Dedifferentiated amniotic fluid mesenchymal stem cell (primary cell): ENCODE data around the gene EIPR1.

Experiments used
- DNase-seq: peaks from one replicate; pipeline ENCODE4 v3.0.0-alpha.2; 2016; ENCODE audit errors: extremely low spot score

EIPR1 gene

DNA sequence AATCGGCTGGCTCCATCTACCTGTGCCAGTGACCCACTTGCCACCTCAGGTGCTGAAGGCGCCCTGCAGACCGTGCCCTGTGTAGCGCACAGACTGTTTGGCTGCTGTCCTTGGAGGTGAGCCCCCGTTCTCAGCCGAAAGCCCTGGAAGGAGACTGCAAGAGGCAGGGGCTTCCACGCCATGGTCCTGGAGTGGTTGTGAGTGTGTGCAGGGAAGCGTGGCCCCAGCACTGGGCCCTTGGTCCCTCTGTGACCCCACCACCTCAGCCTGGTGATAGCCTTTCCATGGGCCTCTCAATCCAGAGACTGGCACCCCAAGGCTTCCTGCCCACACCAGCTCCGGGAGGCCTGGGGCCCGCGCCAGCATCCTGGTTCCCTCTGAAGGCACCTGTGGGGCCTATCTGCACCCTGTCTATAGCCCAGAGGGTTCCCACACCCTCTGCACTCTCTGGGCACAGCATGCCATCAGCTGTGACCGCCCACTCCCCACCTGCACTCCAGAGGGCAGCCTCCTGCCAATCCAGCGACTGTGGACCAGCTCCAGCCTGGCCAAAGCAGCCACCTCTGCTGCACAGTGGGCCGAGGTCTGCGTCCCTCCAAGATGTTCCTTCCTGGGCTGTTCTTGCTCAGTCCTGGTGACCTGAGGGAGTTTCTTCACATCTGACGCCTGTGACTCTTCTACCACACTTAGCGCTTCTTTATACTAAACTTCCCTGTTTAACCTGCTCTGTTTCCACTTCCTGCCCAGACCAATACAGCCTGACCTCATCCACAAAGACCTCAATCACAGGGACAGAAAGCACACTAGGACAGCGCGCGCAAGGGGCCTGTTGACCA lies 109.5 kb downstream of the EIPR1 start:
- no peak for DNase-seq

DNA sequence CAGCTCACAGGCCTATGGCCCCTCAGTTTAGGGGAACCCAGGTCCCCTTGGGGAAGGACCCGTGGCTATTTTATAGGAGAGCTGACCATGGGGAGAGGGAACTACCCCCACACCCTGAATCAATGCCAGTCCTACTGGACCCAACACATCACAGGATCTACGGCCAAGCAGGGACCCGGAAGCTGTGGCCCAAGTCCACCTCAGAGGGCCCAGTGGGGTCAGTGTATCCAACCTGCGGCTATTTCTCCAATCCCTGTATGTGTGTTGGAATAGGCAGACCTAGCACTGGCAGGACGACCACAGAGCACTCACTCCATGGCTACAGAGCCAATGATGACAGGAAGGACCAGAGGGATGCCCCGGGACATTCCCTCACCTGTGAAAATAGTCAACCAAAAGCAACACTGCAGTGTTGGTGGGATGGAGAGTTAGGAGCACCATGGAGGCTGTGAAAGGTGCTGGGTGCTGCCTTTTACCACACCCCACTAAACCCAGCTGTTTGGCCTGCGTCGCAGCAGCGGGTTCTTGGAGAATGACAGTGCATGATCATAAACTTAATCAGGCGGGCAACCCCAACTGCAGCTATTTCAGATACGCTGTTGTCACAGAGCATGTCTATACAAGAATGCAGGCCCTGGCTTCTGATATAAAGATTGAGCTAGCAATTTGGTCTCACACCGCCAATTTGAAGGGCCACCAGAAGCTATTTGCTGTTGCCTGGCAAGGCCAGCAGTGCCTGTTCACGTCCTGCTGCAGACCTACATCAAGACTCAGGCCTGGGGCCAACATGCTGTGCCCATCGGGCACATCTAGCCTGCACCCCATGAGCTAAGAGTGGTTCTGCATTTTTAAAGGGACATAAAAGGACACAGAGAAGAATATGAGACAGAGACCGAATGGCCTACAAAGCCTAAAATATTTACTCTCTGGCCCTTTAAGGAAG lies 110.4 kb downstream of the EIPR1 start:
- no peak for DNase-seq

DNA sequence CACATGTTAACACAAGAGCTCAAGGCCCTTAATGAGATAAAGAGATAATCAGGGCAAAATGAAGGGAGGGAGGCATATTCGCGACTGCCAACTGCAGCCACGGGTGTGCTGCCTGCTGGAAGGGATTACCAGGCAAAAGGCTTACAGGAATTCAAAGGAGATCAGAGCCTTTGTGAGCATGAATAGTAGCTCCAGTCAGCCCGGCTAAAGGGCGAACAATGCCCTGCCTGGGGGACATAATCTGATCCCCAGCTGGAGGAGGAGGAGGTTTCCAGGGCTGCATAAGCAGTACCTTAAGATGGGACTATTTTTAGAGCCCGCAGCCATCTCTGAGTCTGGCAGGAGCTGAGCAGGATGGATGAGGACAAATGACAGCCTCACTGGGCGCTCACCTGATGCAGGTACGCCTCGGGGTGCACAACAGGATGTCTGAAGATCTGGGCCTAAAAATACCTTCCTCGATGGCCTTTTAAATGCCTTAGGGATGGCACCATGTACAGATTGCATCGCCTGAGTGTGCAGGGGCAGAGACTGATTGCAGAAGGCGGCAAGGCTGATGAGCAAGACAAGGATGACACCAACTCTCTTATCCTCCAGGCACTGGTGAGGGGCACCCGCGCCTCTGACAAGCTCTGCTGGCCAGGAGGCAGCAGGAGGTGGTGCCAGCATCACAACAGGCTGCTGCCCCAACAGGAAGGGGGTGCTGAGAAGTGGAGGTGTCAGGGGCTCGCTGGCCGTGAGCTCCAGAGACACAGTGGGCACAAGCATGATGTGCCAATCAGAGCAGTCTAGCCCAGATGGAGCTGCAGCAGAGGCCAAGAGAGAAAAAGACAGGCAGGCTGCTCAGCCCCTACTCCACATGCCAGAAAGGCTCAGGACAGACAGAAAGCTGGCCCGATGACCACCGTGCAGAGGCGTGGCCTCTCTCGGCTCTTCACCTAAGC lies 111.4 kb downstream of the EIPR1 start:
- no peak for DNase-seq

DNA sequence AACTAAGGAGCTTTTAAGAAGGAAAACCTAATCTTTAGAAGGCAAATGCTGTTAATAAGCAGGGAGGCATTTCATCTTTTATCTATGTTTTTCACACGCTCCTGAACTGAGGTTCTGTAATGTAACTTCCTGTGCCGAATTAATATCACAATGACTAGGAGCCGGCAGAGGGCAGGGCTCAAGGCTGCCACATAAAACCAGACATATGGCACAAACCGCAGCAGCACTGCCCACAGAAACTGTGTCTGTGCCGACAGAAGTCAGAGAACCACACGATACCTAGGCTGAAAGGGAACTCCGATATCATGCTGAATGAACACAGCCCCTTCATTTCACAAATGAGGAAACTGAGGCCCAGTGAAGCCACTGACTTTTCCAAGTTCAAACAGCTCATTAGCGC lies 112.1 kb downstream of the EIPR1 start:
- DNase-seq: no peak

DNA sequence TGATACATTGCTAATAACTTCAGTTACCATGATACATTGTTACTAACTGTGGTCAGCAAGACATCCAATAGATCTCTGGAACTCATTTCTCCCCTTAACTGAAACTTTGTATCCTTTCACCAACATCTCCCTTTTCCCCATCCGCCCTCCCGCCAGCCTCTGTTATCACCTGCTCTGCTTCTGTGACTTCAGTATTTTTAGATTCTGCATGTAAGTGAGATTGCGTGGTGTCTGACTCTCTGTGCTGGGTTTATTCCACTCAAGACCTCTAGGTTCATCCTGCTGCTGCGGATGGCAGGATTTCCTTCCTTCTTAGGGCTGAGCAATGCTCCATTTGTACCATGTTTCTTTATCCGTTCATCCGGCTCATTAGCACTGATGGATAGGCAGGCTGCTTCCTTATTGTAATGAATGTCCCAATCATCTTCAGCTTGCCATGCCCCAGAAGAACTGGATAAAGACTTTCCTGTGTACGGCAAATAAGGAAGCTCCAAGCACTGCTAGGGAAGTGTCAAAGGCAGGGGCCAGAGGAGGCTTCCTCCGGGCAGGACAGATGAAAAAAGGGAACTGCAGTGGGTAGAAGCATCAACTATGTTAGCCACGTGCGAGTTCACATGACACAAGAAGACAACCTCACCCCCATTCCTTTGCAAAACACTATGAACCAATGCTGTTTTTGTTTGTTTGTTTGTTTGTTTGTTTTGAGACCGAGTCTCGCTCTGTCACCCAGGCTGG lies 113.4 kb downstream of the EIPR1 start:
- DNase-seq: no peak

DNA sequence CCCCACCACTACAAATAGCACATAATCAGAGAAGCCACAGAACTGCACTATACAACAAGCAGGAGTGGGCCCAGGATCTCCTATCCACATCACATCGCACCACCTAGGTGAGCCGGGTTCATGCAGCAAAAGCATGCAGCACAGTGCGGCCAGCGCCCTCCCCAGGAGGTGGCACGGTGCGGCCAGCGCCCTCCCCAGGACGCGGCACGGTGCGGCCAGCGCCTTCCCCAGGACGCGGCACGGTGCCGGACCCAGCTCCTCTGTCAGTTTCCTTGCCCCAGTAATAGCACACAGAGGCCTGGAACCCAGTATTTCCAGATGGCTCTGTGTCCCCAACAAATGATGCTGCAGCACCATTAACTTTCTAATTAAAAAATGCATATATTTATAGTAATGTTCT lies 114.1 kb downstream of the EIPR1 start:
- no peak for DNase-seq

DNA sequence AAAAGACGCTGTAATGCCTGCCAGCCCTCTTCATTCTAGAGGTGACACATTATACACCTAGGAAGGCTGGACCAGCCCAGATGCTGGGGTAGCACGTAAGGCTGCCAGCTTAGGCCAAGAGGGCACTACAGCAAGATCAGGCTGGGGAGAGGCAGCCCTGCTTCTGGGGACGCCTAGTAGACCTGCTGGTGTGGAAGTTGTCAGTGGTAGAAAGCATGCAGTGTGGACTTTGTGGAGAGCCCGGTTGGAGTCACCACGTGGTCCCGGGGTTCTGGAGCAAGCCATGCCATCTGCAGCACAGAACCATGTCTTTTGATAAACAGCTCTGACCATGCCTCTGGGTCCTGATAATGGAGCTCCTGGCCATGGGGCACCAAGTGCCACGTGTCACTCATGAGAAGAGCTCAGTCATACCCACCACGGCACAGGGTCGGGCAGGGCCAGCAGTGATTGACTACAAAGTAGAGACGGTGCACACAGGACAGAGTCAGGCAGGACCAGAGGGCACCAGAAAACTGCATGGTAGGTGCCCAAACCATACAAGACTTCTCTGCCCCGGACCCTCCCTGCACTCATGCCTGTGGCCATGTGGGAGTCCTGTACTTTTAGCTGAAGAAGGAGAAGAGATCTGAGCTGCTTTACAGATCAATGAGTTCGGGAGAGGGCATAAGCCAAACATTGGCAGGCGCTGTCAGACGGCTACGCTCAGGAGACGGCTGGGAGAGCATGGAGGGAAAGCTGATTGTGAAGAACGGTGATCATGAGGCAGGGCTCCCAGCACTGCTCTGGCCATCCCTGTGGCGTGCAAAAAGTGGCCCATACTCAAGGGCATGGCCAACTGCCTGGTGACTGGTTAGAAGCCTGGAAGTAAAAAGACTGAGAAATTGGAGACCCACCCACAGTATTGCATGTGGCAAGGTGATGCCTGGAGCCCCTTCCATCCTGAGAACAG lies 114.9 kb downstream of the EIPR1 start:
- no peak for DNase-seq

DNA sequence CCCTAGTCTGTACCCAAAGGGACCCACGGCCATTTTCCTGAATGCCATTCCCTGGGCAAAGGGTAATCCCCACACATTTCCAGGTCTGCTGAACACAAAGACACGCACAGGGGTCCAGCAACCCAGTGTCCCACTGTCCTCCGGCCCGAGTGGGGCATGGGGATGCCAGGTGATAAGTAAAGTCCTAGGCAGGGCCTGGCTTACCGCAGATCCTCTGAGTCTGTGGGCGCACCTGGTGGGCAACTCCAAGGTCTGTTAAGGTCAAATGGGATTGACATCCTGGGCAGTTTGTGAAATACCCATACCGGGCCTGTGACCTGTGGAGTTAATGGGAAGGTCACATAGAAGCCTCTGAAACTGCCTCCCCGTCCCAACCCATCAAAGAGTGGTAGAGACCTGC lies 116.1 kb downstream of the EIPR1 start:
- DNase-seq: no peak

DNA sequence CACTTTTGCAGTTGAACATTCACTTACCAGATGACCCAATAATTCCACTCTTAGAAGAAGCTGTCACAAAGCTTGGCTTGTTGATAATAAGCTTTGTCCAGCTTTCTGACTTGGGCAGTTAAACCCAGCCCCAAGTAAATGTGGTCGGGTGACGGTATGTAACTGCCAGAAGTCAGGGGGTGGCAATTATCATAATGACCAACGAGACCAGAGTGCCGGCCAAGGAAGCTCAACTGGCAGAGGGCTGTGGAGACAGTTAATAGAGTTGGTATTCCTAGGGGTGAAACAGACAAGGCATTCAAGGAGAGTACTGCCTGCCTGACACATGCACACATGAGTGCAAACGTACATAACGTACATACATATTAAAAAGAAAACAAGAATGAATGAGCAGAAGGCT lies 116.7 kb downstream of the EIPR1 start:
- no peak for DNase-seq

DNA sequence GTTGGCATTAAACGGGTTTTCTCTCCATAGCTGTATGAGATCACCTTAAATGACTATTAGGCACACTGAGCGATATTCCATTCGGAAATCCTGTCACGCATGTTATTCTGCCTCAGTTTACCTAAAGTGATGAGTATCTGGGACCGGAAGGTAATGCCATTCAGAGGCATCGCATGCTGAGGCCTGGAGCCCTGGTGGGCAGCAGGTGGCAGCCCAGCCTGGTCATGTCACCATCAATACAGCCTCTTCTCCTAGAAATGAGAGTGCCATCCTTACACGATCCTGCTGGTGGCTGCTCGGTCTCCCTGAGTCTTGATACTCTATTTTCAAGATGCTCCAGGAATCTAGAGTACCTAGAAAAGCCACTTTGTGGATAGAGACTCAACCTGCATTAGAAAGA lies 119.8 kb downstream of the EIPR1 start:
- no peak for DNase-seq

DNA sequence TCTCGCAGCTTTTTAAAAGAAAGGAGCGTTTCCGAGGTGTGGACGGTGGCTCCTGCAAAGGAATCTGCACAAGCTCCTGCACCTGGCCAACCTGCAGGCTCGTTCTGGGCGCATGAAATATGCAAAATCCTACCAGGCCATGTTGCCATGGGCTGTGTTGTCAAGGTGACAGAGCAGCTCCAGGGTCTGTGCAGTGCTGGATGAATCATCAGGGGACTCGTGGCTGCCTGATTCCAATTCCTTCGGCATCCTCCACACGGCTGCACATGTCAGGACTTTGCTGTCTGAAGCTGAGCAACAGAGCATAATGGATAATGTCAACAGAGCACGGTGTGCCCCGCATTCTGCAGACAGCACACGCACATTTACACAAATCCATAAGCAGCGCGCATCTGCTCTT lies 120.5 kb downstream of the EIPR1 start:
- no peak for DNase-seq

DNA sequence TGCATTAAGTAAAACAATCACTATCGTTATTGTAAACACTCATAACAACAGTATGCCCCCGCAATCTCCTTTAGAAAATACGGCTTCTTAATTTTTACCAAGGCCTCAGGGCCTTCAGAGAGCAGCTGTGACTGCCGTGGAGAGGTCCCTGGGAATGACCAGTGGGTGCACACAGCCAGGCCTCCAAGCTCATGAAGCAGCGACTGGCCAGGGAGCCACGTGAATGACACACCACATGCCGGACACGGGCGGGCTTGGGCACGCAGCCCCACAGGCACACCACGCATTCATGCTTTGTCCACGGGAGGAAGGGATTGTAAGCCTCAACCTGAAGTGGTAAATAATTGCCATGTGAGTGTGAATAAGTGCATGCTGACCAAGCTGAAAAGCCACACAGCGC lies 121.0 kb downstream of the EIPR1 start:
- DNase-seq: no peak

DNA sequence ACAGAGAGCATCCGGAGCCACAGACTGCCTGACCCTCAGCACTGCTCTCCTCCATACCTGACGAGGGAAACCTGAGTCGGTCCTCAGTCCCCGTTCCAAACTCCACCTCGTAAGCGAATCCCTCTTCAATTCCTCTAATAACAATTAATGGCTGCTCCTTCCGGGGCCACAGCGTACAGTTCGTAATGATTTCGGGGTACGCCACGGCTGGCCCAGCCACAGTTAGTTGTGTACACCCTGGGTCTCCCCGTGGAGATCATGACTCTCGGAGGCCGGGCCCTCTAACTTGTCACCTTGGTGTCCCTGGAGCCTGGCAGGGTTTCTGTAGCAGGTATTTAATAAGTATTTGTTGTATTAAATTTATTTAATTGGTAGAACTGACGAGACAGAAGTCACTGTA lies 121.5 kb downstream of the EIPR1 start:
- no peak for DNase-seq

DNA sequence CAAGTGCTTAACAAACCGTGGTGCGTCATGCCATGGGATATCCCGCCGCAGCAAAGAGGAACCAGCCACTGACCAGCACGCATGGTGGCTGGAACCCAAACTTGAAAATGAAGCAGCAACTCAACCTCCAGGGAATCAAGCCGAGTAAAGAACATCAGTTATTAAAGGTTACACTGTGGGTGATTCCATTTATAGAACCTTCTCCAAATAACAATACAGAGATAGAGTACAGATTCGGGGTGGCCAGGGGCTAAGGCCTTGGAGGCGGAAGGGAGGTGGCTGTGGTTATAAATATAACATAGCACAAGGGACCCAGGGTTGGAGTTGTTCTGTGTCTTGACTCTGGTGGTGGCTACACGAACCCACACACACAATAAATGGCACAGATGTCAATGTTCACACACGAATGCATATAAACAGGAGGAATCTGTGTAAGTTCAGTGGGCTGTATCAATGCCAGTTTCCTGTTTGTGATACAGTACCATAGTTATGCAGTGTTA lies 123.1 kb downstream of the EIPR1 start:
- DNase-seq: no peak

DNA sequence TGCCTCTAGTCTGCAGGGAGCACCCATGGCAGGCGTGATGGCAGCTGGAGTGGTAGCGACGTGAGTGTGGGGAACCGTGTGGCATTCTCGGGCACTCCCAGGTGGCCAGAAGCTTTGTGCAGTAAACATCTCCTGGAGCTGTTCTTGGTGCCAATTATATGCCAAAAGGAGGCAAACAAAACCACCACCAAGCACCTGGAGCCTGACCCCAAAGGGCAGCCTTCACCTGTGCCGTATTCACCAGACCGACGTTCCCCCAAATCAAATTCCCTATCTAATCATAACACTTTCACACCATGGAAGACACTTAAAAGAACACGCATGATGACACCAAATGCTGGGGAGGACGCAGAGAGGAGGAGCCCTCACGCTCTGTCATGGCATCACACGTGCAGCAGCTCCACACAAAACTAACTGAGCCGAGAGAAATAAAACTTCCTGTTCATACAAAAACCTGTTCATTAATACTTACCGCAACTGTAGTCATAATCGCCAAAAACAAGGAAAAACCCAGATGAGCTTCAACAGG lies 123.6 kb downstream of the EIPR1 start:
- no peak for DNase-seq

DNA sequence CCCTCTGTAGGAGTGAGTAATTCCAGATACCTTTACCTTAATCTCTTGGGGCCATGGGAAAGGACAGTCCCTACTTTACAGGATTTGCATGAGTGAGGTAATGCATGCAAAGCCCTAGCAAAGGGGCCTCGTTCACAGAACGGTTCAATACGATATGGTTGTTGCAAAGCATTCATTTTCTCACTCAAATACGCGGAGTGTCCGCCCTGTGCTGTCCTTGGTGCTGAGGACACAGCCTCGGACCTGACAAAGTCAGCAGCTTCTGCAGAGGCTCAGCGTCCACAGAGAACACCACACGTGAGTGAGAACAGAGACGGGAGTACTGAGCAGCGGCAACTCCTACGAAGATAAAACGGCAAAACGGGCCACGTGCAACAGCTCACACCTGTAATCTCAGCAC lies 125.7 kb downstream of the EIPR1 start:
- no peak for DNase-seq

DNA sequence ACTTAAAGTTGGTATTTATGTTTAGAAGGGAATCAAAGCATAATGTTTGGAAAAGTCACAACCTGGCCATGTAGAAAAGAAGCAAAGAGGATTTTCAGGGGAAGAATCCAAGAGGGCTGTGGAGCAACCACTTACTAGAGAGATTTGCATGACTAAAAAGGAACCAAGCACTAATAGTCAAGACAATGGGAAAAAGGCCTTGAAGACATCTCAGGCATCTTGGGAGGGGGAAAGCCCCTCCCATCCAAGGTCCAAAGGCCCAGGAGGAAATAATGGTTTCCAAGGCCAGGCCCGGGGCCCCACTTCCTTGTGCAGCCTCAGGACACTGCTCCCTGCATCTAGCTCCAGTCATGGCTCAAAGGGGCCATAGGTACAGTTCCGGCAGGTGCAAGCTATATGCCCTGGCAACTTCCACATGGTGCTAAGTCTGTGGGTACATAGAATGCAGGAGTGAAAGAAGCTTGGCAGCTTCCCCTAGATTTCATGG lies 128.1 kb downstream of the EIPR1 start:
- DNase-seq: no peak

DNA sequence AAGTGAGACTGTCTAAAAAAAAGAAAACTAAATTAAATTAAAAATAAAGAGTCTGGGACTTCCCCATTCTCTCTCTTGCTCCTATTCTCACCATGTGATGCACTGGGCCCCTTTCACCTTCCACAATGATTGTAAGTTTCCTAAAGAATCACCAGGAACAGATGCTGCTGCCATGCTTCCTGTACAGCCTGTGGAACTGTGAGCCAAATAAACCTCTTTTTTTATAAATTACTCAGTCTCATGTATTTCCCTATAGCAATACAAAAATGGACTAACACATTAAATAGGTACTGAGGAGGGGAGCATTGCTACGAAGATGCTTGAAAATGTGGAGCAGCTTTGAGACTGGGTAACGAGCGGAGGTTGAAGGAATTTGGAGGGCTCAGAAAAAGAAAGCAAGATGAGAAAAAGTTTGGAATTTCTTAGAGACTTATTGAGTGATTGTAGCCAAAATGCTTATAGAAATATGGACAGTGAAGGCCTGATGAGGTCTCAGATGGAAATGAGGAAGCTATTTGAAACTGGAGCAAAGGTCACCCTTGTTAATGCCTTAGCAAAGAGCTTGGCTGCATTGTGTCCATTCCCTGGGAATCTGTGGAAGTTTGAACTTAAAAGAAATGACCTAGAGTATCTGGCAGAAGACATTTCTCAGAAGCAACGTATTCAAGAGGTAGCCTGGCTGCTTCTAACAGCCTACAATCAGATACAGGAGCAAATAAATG lies 128.7 kb downstream of the EIPR1 start:
- DNase-seq: no peak
